ELR (cell line): Measurements from ENCODE around the gene ATM.
"Not testable (repeated sequence)": the region's sequence is repeated elsewhere in the genome, so short reads cannot be mapped to it uniquely, and the experiment has no call there.

ENCODE experiments used
- DNase-seq: peaks from one replicate; pipeline ENCODE4 v3.0.0-alpha.2; 2015; ENCODE audit warnings: low read depth

Gene ATM

GRCh38 chr11:108373505-108373904, 150.6 kb downstream of the ATM start:
- DNase-seq = not testable (repeated sequence)

DNA sequence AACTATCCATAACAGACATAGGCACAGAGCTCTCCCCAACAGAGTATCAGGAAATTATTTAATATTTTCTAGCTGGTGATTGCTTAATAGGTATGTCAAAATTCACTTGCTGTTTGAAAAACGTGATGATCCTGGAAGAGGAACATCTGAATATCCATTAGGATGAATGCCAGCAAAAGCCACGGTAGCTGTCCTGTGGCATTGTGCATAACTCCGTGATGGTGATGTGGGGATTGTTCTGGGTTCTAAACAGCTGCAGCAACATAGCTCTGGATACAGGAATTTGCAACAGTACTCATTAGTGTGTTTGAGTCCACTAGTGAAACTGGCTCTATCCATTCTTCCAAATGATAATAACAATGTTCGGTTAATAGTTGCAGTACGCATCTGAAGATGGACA, 165.7 kb downstream of the ATM start:
- no peak for DNase-seq

DNA sequence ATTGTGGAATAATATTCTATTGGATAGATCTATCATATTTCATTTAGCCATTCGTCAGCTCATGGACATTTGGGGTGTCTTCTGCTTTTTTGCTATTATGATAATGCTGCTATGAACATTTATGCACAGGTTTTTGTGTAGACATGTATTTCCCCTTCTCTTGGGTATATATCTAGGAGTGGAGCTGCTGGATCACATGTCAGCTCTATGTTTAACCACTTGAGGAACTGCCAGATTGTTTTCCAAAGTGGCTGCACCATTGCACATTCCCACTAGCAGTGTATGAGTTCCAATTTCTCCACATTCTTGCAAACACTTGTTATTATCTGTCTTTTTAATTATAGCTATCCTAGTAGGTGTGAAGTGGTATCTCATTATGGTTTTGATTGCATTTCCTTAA, 169.5 kb downstream of the ATM start:
- no peak for DNase-seq

- no peak for DNase-seq
Measured at GRCh38 chr11:108393046-108393445, 170.2 kb downstream of the ATM start.

DNA sequence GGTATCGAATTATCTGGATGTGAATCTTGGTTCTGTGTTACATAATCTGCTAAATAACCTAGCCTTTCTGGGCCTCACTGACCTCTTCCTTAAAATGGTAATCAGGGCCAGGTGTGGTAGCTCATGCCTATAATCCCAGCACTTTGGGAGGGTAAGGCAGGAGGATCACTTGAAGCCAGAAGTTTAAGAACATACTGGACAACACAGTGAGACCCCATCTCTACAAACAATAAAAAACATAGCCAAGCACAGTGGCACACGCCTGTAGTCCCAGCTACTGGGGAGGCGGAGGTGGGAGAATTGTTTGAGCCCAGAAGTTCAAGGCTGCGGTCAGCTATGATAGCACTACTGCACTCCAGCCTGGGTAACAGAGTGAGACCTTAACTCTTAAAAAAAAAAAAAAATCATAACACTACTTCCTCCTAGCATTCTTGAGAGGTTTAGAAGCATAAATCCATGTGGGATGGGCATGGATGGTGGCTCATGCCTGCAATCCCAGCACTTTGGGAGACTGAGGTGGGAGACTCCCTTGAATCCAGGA, 171.9 kb downstream of the ATM start:
- DNase-seq = no peak

GRCh38 chr11:108396672-108397071, 173.8 kb downstream of the ATM start:
- not testable (repeated sequence) for DNase-seq

- no peak for DNase-seq
Measured at GRCh38 chr11:108398439-108398838, 175.6 kb downstream of the ATM start.

DNA sequence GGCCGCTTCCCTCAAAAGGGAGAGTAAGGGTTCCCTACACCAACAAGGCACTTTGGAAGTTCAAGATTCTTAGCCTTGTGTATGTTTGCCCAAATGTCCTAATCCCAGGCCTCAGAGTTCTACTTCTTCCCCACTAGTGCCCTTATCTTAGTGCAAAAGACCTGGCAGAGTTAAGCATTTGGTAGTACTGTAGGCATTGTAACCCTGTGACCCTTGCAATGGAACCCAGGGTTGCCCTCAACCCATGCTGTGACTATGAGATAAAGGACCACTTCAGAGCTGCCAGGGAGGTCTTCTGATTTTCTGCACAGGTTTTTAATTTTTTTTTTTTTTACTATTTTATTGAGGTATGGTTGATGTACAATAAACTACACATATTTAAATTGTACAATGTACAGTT, 179.4 kb downstream of the ATM start:
- DNase-seq = no peak

DNA sequence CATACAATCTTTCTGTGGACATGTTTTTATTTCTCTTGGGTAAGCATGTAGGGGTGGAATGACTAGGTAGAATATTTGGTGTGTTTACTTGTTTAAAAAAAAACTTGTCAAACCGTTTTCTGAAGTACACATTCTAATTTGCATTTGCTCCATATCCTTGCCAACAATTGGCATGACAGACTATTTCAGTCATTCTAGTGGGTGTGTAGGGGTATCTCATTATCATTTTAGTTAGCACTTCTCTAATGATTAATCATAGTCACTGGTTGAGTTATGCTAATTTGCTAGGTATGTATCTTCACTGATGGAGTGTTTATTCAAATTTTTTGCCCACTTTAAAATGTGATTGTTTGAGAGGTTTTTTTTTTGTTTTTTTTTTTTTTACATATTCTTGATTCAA, 180.2 kb downstream of the ATM start:
- DNase-seq = no peak

DNA sequence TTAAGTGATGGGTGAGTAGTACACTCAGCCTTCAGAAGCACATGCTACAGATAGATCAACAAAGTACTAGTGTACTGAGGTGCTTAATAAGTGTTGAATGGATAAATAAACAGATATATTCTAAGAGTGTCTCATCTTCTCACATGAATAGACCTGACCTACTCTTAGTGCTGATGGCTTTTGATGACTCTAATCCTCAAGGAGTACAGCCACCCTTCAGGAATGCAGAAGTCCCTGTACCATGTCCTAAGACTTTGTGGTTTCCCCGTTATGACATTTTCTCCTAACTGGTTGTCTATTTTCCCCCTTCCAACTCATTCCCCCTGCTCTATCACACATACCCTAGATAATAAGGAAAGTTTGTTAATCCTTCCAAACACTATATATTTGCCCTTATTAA, 182.8 kb downstream of the ATM start:
- DNase-seq = peak; percentile 29

GRCh38 chr11:108414958-108415357, 192.1 kb downstream of the ATM start:
- DNase-seq = no peak

DNA sequence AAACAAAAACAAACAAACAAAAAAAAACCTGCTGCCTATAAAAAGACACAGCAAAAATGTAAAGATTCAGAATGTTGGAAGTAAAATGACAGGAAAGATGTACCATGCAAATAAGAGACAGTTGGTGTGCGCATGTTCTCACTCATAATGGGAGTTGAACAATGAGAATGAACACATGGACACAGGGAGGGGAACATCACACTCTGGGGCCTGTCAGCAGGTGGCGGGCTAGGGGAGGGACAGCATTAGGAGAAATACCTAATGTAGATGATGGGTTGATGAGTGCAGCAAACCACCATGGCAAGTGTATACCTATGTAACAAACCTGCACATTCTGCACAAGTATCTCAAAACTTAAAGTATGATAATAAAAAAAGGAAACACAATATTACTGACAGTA, 194.7 kb downstream of the ATM start:
- peak; percentile 45 for DNase-seq
